GM12878 (cell line): ENCODE measurements around the gene CNOT6L. TPM values are rescaled to one million over a fixed set of nuclear protein-coding genes. Genes with fewer than 3 reads are reported as not detected.

Source experiments
- ATAC-seq: fragments of 200-7000 bp; cut with Tn5 transposase; 3 replicates; pipeline ENCODE4 v1.9.1; 2020; ENCODE audit warnings: mild to moderate bottlenecking, moderate library complexity
- BruUV-seq: library from RNA; stranded (reverse); fragments of 400-500 nt; replicated peaks from 2 replicates; lab custom pipeline; 2021; lab: Mats Ljungman, UMichigan
- CTCF ChIA-PET: fragments of 300-600 bp; sonication (Branson Sonifier 250); formaldehyde crosslinking; extraction: SDS; loops from one replicate; lab custom pipeline; 2021; ENCODE audit warnings: inconsistent platforms; lab: Yijun Ruan, JAX
- POLR2A ChIA-PET: fragments of 350-600 bp; formaldehyde crosslinking; extraction: SDS; loops from one replicate; lab custom pipeline; 2021; ENCODE audit warnings: inconsistent platforms; lab: Charles Lee
- RAD21 ChIA-PET: fragments of 300-600 bp; sonication (Branson Sonifier 250); formaldehyde crosslinking; loops from one replicate; lab custom pipeline; 2023; ENCODE audit warnings: antibody characterized with exemption; ENCODE audit not compliant: unreplicated experiment; lab: Charles Lee
- SMC1A ChIA-PET: fragments of 300-600 bp; sonication (Branson Sonifier 250); formaldehyde crosslinking; loops from one replicate; lab custom pipeline; 2023; ENCODE audit not compliant: unreplicated experiment, uncharacterized antibody; lab: Charles Lee
- DNase-seq: peaks from one replicate; pipeline ENCODE4 v3.0.0-alpha.2; 2011; ENCODE audit warnings: low read depth, low spot score
- FAIRE-seq: peaks from 3 replicates; lab custom pipeline; 2011; peaks lifted over from hg19 to GRCh38; lab: Jason Lieb, UNC
- H2AFZ ChIP-seq: 2 replicates; pipeline ENCODE4 v1.6.0; 2011; ENCODE audit warnings: low read depth, low read length, control low read depth; ENCODE audit not compliant: control insufficient read depth
- H3K27ac ChIP-seq: 2 replicates; pipeline ENCODE4 v1.5.1; 2011; ENCODE audit warnings: control low read depth; ENCODE audit not compliant: control insufficient read depth, insufficient read depth
- H3K27me3 ChIP-seq, 2 experiments: replicated peaks in 1 of 2; 2 replicates each; pipeline versions ENCODE4 v1.6.0 to v1.6.1; 2011; ENCODE audit warnings: low read length in 1 of 2; ENCODE audit not compliant: control insufficient read depth in 2 of 2, insufficient read depth in 2 of 2
- H3K36me3 ChIP-seq, 2 experiments: 2 replicates each; pipeline ENCODE4 v1.5.1; 2011; ENCODE audit warnings: low read length in 1 of 2; ENCODE audit not compliant: control insufficient read depth in 2 of 2, insufficient read depth in 2 of 2
- H3K4me1 ChIP-seq: 2 replicates; pipeline ENCODE4 v1.6.1; 2011; ENCODE audit warnings: mild to moderate bottlenecking, low read length, moderate library complexity, mixed read lengths; ENCODE audit not compliant: control insufficient read depth, insufficient read depth
- H3K4me2 ChIP-seq: 2 replicates; pipeline ENCODE4 v1.6.0; 2011; ENCODE audit warnings: control low read depth; ENCODE audit not compliant: control insufficient read depth, insufficient read depth
- H3K4me3 ChIP-seq: fragments of 200-600 bp; sonication (generic); 2 replicates; pipeline ENCODE4 v1.5.1; 2016
- H3K79me2 ChIP-seq: 2 replicates; pipeline ENCODE4 v1.6.0; 2011; ENCODE audit warnings: low read length; ENCODE audit not compliant: control insufficient read depth, insufficient read depth
- H3K9ac ChIP-seq: 2 replicates; pipeline ENCODE4 v1.8.0; 2011; ENCODE audit warnings: low read length, control low read depth, mixed read lengths; ENCODE audit not compliant: control insufficient read depth, insufficient read depth
- H3K9me3 ChIP-seq: replicated peaks from 3 replicates; pipeline ENCODE4 v1.5.1; 2011; ENCODE audit warnings: mild to moderate bottlenecking, low read length; ENCODE audit not compliant: control insufficient read depth, insufficient read depth
- H4K20me1 ChIP-seq: 2 replicates; pipeline ENCODE4 v1.6.0; 2011; ENCODE audit not compliant: control insufficient read depth, insufficient read depth
- ASH2L ChIP-seq: fragments of 300-600, 200-600 bp; sonication (generic); IDR thresholded peaks from 2 replicates; pipeline ENCODE4 v1.6.1; 2017; ENCODE audit warnings: low read depth, mild to moderate bottlenecking, borderline replicate concordance
- BRCA1 ChIP-seq: IDR thresholded peaks from 2 replicates; pipeline ENCODE4 v1.6.1; 2011; ENCODE audit warnings: low read depth, low read length, improper control_type of control experiment
- FOXM1 ChIP-seq: IDR thresholded peaks from 2 replicates; pipeline ENCODE4 v1.6.1; 2012; ENCODE audit warnings: low read depth, mild to moderate bottlenecking, inconsistent platforms, low read length, moderate library complexity
- KLF5 ChIP-seq: fragments of 450-650 bp; IDR thresholded peaks from 2 replicates; pipeline ENCODE4 v1.6.1; 2014; ENCODE audit warnings: mild to moderate bottlenecking; ENCODE audit not compliant: partially characterized antibody
- LARP7 ChIP-seq: fragments of 450-650 bp; IDR thresholded peaks from 2 replicates; pipeline ENCODE4 v1.6.1; 2017; ENCODE audit warnings: mild to moderate bottlenecking
- MYB ChIP-seq: fragments of 150-350 bp; IDR thresholded peaks from 2 replicates; pipeline ENCODE4 v1.6.1; 2014; ENCODE audit warnings: mild to moderate bottlenecking, low read depth, low read length, borderline replicate concordance
- NFYA ChIP-seq: IDR thresholded peaks from 2 replicates; pipeline ENCODE4 v1.6.1; 2011; ENCODE audit warnings: low read depth, mild to moderate bottlenecking, low read length, improper control_type of control experiment, borderline replicate concordance
- NR2C2 ChIP-seq: IDR thresholded peaks from 2 replicates; pipeline ENCODE4 v1.6.1; 2011; ENCODE audit warnings: borderline replicate concordance, low read depth; ENCODE audit not compliant: control insufficient read depth, insufficient read length
- PKNOX1 ChIP-seq: fragments of 450-650 bp; IDR thresholded peaks from 2 replicates; pipeline ENCODE4 v1.6.1; 2016; ENCODE audit warnings: mild to moderate bottlenecking
- PML ChIP-seq: IDR thresholded peaks from 2 replicates; pipeline ENCODE4 v1.6.1; 2012; ENCODE audit warnings: low read length, inconsistent platforms
- POLR2A ChIP-seq: IDR thresholded peaks from 2 replicates; pipeline ENCODE4 v1.6.1; 2011; ENCODE audit warnings: low read depth, mild to moderate bottlenecking, low read length
- SMAD1 ChIP-seq: fragments of 450-650 bp; IDR thresholded peaks from 2 replicates; pipeline ENCODE4 v1.6.1; 2018; ENCODE audit warnings: mild to moderate bottlenecking, low read depth; ENCODE audit not compliant: partially characterized antibody
- WRNIP1 ChIP-seq: IDR thresholded peaks from 2 replicates; pipeline ENCODE4 v1.6.1; 2011; ENCODE audit warnings: low read depth, low read length, improper control_type of control experiment, borderline replicate concordance
- ZBED1 ChIP-seq: IDR thresholded peaks from 2 replicates; pipeline ENCODE4 v1.6.1; 2016; ENCODE audit warnings: borderline replicate concordance
- WGBS: methylation state at CpG from one replicate; pipeline ENCODE4 v1.1.6; 2016; ENCODE audit warnings: low lambda C conversion rate; ENCODE audit not compliant: insufficient replicate concordance, insufficient coverage; ENCODE audit errors: missing lambda C conversion rate; 5-methylcytosine and 5-hydroxymethylcytosine counted together
- in situ Hi-C: fragments of 300-500 bp; cut with MboI; formaldehyde crosslinking; loops from 9 replicates; pipeline ENCODE4 v1.14.3; 2018; ENCODE audit warnings: mixed read lengths
- intact Hi-C: fragments of 100-400 bp; cut with micrococcal nuclease; formaldehyde crosslinking; loops from one replicate; pipeline ENCODE4 v1.14.2; 2022; ENCODE audit not compliant: unreplicated experiment
- polyA plus RNA-seq, 11 experiments: library from polyadenylated mRNA; depleted of rRNA in 4 of 11; unstranded in 6 of 11; stranded (reverse) in 5 of 11; fragments of >200 nt; fragmentation: Nextera tagmentation in 4 of 11; fragmentation: Illumina TruSeq in 1 of 11; extraction: Ambion mirVana in 4 of 11; extraction: Trizol in 1 of 11; gene quantifications; 1 replicate in 1 of 11; 2 replicates in 10 of 11; pipeline versions ENCODE4 v1.2.1 to v1.2.3, GENCODE V29; 2011 to 2016; ENCODE audit warnings: inconsistent platforms in 2 of 11, missing spikeins in 2 of 11, low read depth in 1 of 11
- total RNA-seq, 4 experiments: library from RNA; depleted of rRNA in 3 of 4; stranded (reverse); fragments of >200 nt in 3 of 4; fragmentation: Illumina TruSeq in 1 of 4; extraction: Trizol in 1 of 4; gene quantifications; 2 replicates each; pipeline versions ENCODE4 v1.2.1 to v1.2.3, GENCODE V29; 2013 to 2021
- TF ChIP-seq, protein P1 (sequence below): fragments of 450-650 bp; IDR thresholded peaks from 2 replicates; pipeline ENCODE4 v1.6.1; 2014; ENCODE audit warnings: mild to moderate bottlenecking
- TF ChIP-seq, protein P2 (sequence below): IDR thresholded peaks from 2 replicates; pipeline ENCODE4 v1.6.1; 2011; ENCODE audit warnings: low read depth, low read length, improper control_type of control experiment, borderline replicate concordance

CNOT6L gene
- total and polyA plus RNA-seq, 10 of the 15 experiments (the other 5 are each of a cell fraction or from before 2014, with no cell fraction given), result 1.1 to 10.0 (median 3.0) TPM

DNA sequence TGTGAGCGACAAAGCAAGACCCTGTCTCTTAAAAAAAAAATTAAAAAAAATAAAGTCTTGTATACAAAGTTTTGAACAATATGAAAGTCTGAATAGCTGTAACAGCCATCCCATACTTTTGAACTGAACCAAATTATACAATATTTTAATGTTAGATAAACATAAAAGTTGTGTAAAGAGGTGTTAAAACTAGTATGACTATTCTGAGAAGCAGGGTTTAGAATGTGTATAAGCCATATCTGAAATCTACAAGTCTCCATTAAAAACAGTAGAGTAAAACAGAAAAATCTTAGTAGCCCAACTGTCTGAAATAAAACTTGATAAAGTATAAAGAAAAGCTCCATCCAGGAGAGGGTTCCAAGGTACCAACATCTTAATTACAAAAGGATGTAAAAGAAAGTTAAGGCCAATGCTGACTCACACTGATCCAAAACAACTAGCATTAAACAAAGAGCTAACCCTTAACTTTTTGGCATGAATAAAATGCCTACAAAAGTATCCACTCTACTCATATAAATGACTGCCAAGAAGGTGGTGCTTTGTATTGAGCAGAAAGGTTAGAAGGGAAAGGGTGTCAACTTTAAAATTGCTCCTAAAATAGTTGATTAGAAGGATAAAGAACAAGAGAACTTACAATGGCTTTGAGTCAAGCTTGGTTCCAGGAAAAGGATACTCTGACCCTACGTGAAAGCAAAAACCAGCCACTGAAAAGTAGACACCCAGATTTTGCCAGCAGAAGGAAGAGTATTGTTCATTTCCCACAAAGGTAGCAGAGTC is 18.5 kb downstream of the CNOT6L start:
- no peak overlapping the region for H3K4me2 ChIP-seq
- H3K4me3 ChIP-seq, result no peak overlapping the region; the same call in 1 of the 2 replicates
- DNase-seq (no peak), FAIRE-seq (no peak), ATAC-seq (no peak)
- CTCF ChIA-PET, result interaction anchor here (0.7 to 2.0 kb wide), 2 partner anchors 20 to 202 kb away, joined by 3 to 5 read pairs; no protein-coding TSS in a partner anchor
- TF ChIP-seq LARP7 (no peak), NFYA (no peak), PML (no peak), KLF5 (no peak), MYB (no peak), NR2C2 (no peak), WRNIP1 (no peak), ASH2L (no peak), FOXM1 (no peak), POLR2A (no peak), BRCA1 (no peak), ZBED1 (no peak), SMAD1 (no peak), PKNOX1 (no peak)
- TF ChIP-seq, protein P1, sequence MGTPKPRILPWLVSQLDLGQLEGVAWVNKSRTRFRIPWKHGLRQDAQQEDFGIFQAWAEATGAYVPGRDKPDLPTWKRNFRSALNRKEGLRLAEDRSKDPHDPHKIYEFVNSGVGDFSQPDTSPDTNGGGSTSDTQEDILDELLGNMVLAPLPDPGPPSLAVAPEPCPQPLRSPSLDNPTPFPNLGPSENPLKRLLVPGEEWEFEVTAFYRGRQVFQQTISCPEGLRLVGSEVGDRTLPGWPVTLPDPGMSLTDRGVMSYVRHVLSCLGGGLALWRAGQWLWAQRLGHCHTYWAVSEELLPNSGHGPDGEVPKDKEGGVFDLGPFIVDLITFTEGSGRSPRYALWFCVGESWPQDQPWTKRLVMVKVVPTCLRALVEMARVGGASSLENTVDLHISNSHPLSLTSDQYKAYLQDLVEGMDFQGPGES, result no peak
- TF ChIP-seq, protein P2, sequence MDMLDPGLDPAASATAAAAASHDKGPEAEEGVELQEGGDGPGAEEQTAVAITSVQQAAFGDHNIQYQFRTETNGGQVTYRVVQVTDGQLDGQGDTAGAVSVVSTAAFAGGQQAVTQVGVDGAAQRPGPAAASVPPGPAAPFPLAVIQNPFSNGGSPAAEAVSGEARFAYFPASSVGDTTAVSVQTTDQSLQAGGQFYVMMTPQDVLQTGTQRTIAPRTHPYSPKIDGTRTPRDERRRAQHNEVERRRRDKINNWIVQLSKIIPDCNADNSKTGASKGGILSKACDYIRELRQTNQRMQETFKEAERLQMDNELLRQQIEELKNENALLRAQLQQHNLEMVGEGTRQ, result no peak
- intact Hi-C loops, result no loop called here
- H3K27ac ChIP-seq, result no peak overlapping the region
- H3K27me3 ChIP-seq, result no peaks in the 10 kb centered on the region
- POLR2A ChIA-PET, result interaction anchor here (0.5 kb wide), 1 partner anchor 22 kb away, joined by 5 read pairs; no protein-coding TSS in a partner anchor
- H3K4me1 ChIP-seq, result peaks cover 5% of the 10 kb centered on the region; the same call in 1 of the 2 replicates
- WGBS, result 50% methylated on average over 2 of the region's 2 CpGs
- RAD21 ChIA-PET, result no interaction called here
- in situ Hi-C loops, result no loop called here
- SMC1A ChIA-PET, result no interaction called here
- no peaks in the 10 kb centered on the region; the same call in 1 of the 3 replicates for H3K9me3 ChIP-seq
- no peak overlapping the region; the same call in 1 of the 2 replicates for H2AFZ ChIP-seq
- H4K20me1 ChIP-seq, result no peaks in the 10 kb centered on the region
- peaks cover 2% of the 10 kb centered on the region for H3K79me2 ChIP-seq
- H3K9ac ChIP-seq, result no peak overlapping the region
- no peaks in the 10 kb centered on the region for H3K36me3 ChIP-seq
- BruUV-seq, result no TSS peak
